ENCODE results near the gene VGLL2.

DNA sequence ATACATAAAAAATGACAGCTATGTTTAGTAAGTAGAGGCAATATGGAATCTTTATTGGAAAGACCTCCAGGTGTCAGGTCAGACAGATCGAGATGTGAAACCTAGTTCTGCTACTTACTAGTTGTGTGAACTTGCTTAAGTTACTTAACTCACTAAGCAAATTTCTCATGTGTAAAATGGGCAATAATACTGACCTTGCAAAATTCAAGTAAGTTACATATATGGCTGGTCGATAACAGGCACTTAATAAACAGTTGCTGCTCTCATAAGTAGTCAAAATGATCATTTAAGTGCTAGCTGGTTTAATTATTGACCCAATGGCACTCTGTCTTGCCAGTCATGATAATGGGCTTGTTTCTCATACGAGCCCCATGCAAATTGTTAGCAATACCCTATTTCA, 46.0 kb downstream of the VGLL2 start:
- TF ChIP-seq CTCF (IDR thresholded peaks at IDR 0.05) (no peak), POLR2A (IDR thresholded peaks at IDR 0.05) (no peak)

Data from right lobe of liver (tissue), 4 donors.